DOHH2 (cell line): ENCODE results near the gene ALKBH8.
"Not testable (repeated sequence)": the region's sequence is repeated elsewhere in the genome, so short reads cannot be mapped to it uniquely, and the experiment has no call there.

Experiments used
- H3F3A ChIP-seq: fragments of 200-600 bp; sonication (generic), shearing (Covaris generic); 2 replicates; pipeline ENCODE4 v1.6.0; 2016; ENCODE audit warnings: antibody characterized with exemption, mild to moderate bottlenecking; ENCODE audit not compliant: control insufficient read depth, insufficient read depth
- H3K27ac ChIP-seq: fragments of 200-600 bp; sonication (generic); 2 replicates; pipeline ENCODE4 v1.5.1; 2014; ENCODE audit warnings: low read depth, mild to moderate bottlenecking, low read length, moderate library complexity
- H3K27me3 ChIP-seq: fragments of 200-600 bp; sonication (generic); 2 replicates; pipeline ENCODE4 v1.6.1; 2014; ENCODE audit warnings: mild to moderate bottlenecking, low read length, mixed read lengths; ENCODE audit not compliant: control insufficient read depth
- H3K36me3 ChIP-seq: fragments of 200-600 bp; sonication (generic); 2 replicates; pipeline ENCODE4 v1.6.1; 2014; ENCODE audit warnings: mild to moderate bottlenecking, low read length, moderate library complexity, mixed read lengths; ENCODE audit not compliant: control insufficient read depth
- H3K4me1 ChIP-seq: fragments of 200-600 bp; sonication (generic); 2 replicates; pipeline ENCODE4 v1.6.1; 2014; ENCODE audit warnings: mild to moderate bottlenecking, low read length, mixed read lengths; ENCODE audit not compliant: control insufficient read depth
- H3K4me2 ChIP-seq: fragments of 200-600 bp; sonication (generic); 2 replicates; pipeline ENCODE4 v1.6.0; 2014; ENCODE audit warnings: mild to moderate bottlenecking, low read length, moderate library complexity
- H3K4me3 ChIP-seq: fragments of 200-600 bp; sonication (generic); 2 replicates; pipeline ENCODE4 v1.5.1; 2014; ENCODE audit warnings: mild to moderate bottlenecking, low read length, mixed read lengths
- H3K79me2 ChIP-seq: fragments of 200-600 bp; sonication (generic); 2 replicates; pipeline ENCODE4 v1.6.1; 2014; ENCODE audit warnings: mild to moderate bottlenecking, low read length, mixed read lengths; ENCODE audit not compliant: control insufficient read depth
- H3K9me2 ChIP-seq: fragments of 200-600 bp; sonication (generic); replicated peaks from 2 replicates; pipeline ENCODE4 v1.6.1; 2014; ENCODE audit warnings: mild to moderate bottlenecking, low read length, mixed read lengths; ENCODE audit not compliant: control insufficient read depth
- H3K9me3 ChIP-seq: fragments of 200-600 bp; sonication (generic); 2 replicates; pipeline ENCODE4 v1.6.1; 2014; ENCODE audit warnings: antibody characterized with exemption, low read length, mixed read lengths; ENCODE audit not compliant: control insufficient read depth, insufficient read depth
- H4K20me1 ChIP-seq: fragments of 200-600 bp; sonication (generic); 2 replicates; pipeline ENCODE4 v1.6.0; 2014; ENCODE audit warnings: low read depth, mild to moderate bottlenecking, antibody characterized with exemption, low read length, moderate library complexity; ENCODE audit not compliant: control insufficient read depth, insufficient read depth
- CTCF ChIP-seq: fragments of 200-600 bp; sonication (generic); IDR thresholded peaks from one replicate; pipeline ENCODE4 v1.5.1; 2014; ENCODE audit warnings: antibody characterized with exemption, mild to moderate bottlenecking, low read depth, low read length; ENCODE audit not compliant: poor library complexity, severe bottlenecking
- EZH2phosphoT487 ChIP-seq: fragments of 200-600 bp; sonication (generic); IDR thresholded peaks from 2 replicates; pipeline ENCODE4 v1.6.1; 2017; ENCODE audit warnings: borderline replicate concordance, mild to moderate bottlenecking, antibody characterized with exemption, low read length, moderate library complexity, mixed read lengths

ALKBH8 gene

GRCh38 chr11:107570015-107570414 lies 4.5 kb upstream of the ALKBH8 start:
- Histone ChIP-seq H3K4me3 (no peak overlapping the region), H3K79me2 (peaks cover 8% of the 10 kb centered on the region), H4K20me1 (no peaks in the 10 kb centered on the region), H3K27me3 (no peaks in the 10 kb centered on the region), H3K27ac (no peak overlapping the region), H3K9me3 (no peaks in the 10 kb centered on the region), H3K36me3 (0 out of 2 replicates have a peak, but pooled peaks cover 2% of the 10 kb centered on the region), H3K9me2 (no peaks in the 10 kb centered on the region), H3K4me1 (peaks cover 30% of the 10 kb centered on the region), H3F3A (peaks cover 17% of the 10 kb centered on the region), H3K4me2 (no peak overlapping the region)
- TF ChIP-seq CTCF: no peak

- H3K36me3 ChIP-seq: 0 out of 2 replicates have a peak, but pooled peaks cover 5% of the 10 kb centered on the region
- peak overlapping the region; percentile 96 for H3K4me2 ChIP-seq
- peak overlapping the region; percentile 79 for H3K4me3 ChIP-seq
- peaks cover 30% of the 10 kb centered on the region for H3K79me2 ChIP-seq
- H3K4me1 ChIP-seq: peaks cover 50% of the 10 kb centered on the region
- H4K20me1 ChIP-seq: no peaks in the 10 kb centered on the region
- no peaks in the 10 kb centered on the region for H3K27me3 ChIP-seq
- no peaks in the 10 kb centered on the region for H3K9me2 ChIP-seq
- peaks cover 26% of the 10 kb centered on the region for H3F3A ChIP-seq
- TF ChIP-seq EZH2phosphoT487: no peak
- no peak for TF ChIP-seq CTCF
- H3K9me3 ChIP-seq: no peaks in the 10 kb centered on the region
- peak overlapping the region; percentile 70 for H3K27ac ChIP-seq
These were observed 2.3 kb upstream of the ALKBH8 start for GRCh38 chr11:107567739-107568335.

- Histone ChIP-seq H3F3A (peaks cover 26% of the 10 kb centered on the region), H3K4me2 (peak overlapping the region; percentile 96), H4K20me1 (no peaks in the 10 kb centered on the region), H3K36me3 (peaks cover 8% of the 10 kb centered on the region; the same call in 1 of the 2 replicates), H3K79me2 (peaks cover 42% of the 10 kb centered on the region), H3K4me1 (peaks cover 52% of the 10 kb centered on the region), H3K27me3 (no peaks in the 10 kb centered on the region), H3K9me2 (no peaks in the 10 kb centered on the region), H3K27ac (peak overlapping the region; percentile 70; the same call in 1 of the 2 replicates), H3K9me3 (no peaks in the 10 kb centered on the region), H3K4me3 (peak overlapping the region; percentile 79)
- TF ChIP-seq CTCF (no peak), EZH2phosphoT487 (no peak)
These were observed 1.0 kb upstream of the ALKBH8 start for GRCh38 chr11:107566569-107566968.

GRCh38 chr11:107565955-107566501 lies 493 bp upstream of the ALKBH8 start:
- peaks cover 47% of the 10 kb centered on the region for H3K79me2 ChIP-seq
- not testable (repeated sequence) for H3K9me3 ChIP-seq, H3K27me3 ChIP-seq, H4K20me1 ChIP-seq, H3K9me2 ChIP-seq, H3K36me3 ChIP-seq
- H3K27ac ChIP-seq: peak overlapping the region; percentile 71
- peaks cover 52% of the 10 kb centered on the region for H3K4me1 ChIP-seq
- peaks cover 26% of the 10 kb centered on the region for H3F3A ChIP-seq
- H3K4me3 ChIP-seq: peak overlapping the region; percentile 79
- peak overlapping the region; percentile 96 for H3K4me2 ChIP-seq
